Globus pallidus (tissue), 1 donor: ENCODE results near the gene SIM2.
A peak's percentile ranks its signal among the peaks of the same experiment; 100 is the strongest.

Experiments used
- DNase-seq: peaks from one replicate; pipeline ENCODE4 v3.0.0-alpha.2; 2015; ENCODE audit warnings: low spot score

SIM2 gene

GRCh38 chr21:36765229-36765628 is 66.3 kb downstream of the SIM2 start:
- no peak for DNase-seq

- no peak for DNase-seq
These were observed 67.6 kb downstream of the SIM2 start for GRCh38 chr21:36766511-36766910.

- no peak for DNase-seq
These were observed 68.2 kb downstream of the SIM2 start for GRCh38 chr21:36767096-36767495.

- peak; percentile 73 for DNase-seq
These were observed 69.6 kb downstream of the SIM2 start for GRCh38 chr21:36768496-36768895.

- peak; percentile 59 for DNase-seq
These were observed 70.3 kb downstream of the SIM2 start for GRCh38 chr21:36769051-36769839.

GRCh38 chr21:36773117-36773516 is 74.2 kb downstream of the SIM2 start:
- no peak for DNase-seq

- no peak for DNase-seq
These were observed 75.1 kb downstream of the SIM2 start for GRCh38 chr21:36773995-36774394.

- peak; percentile 58 for DNase-seq
These were observed 78.2 kb downstream of the SIM2 start for GRCh38 chr21:36776981-36777617.

GRCh38 chr21:36780861-36781260 is 81.9 kb downstream of the SIM2 start:
- DNase-seq: no peak

- no peak for DNase-seq
These were observed 84.9 kb downstream of the SIM2 start for GRCh38 chr21:36783612-36784374.

- no peak for DNase-seq
These were observed 86.0 kb downstream of the SIM2 start for GRCh38 chr21:36784947-36785346.

GRCh38 chr21:36785615-36786014 is 86.7 kb downstream of the SIM2 start:
- no peak for DNase-seq

GRCh38 chr21:36786186-36786585 is 87.3 kb downstream of the SIM2 start:
- no peak for DNase-seq

GRCh38 chr21:36788120-36788638 is 89.3 kb downstream of the SIM2 start:
- no peak for DNase-seq

GRCh38 chr21:36790616-36791015 is 91.7 kb downstream of the SIM2 start:
- no peak for DNase-seq

- no peak for DNase-seq
These were observed 92.3 kb downstream of the SIM2 start for GRCh38 chr21:36791180-36791579.

GRCh38 chr21:36791695-36792470 is 93.0 kb downstream of the SIM2 start:
- DNase-seq: peak; percentile 53

GRCh38 chr21:36792505-36792967 is 93.6 kb downstream of the SIM2 start:
- DNase-seq: no peak

GRCh38 chr21:36796070-36796469 is 97.2 kb downstream of the SIM2 start:
- DNase-seq: no peak

- no peak for DNase-seq
These were observed 99.6 kb downstream of the SIM2 start for GRCh38 chr21:36798491-36798890.
